Body of pancreas (tissue), 4 donors: Measurements from ENCODE around the gene TOP1. TPM values are rescaled to one million over a fixed set of nuclear protein-coding genes. Genes with fewer than 3 reads are reported as not detected.

ENCODE experiments used
- ATAC-seq: fragments of 150-250 bp; one replicate; pipeline ENCODE4 v1.9.1; 2016
- DNase-seq, 4 donors: peaks; one replicate each; pipeline ENCODE4 v3.0.0-alpha.2; 2019
- H3K27ac ChIP-seq, 4 donors: fragments of 200-600 bp; sonication (generic); 1 replicate in 3 of 4; 2 replicates in 1 of 4; pipeline versions ENCODE4 v1.5.1 to v1.6.1; 2016 to 2019; ENCODE audit warnings: mild to moderate bottlenecking in 1 of 4, mixed read lengths in 1 of 4, moderate library complexity in 1 of 4
- H3K27me3 ChIP-seq, 2 donors: fragments of 200-600 bp; sonication (generic); one replicate each; pipeline ENCODE4 v1.6.0; 2016; ENCODE audit warnings: mild to moderate bottlenecking in 1 of 2
- H3K36me3 ChIP-seq, 2 donors: fragments of 200-600 bp; sonication (generic); replicated peaks in 1 of 2; 2 replicates each; pipeline ENCODE4 v1.5.1; 2016; ENCODE audit warnings: low read depth in 2 of 2; ENCODE audit not compliant: insufficient read depth in 1 of 2
- H3K4me1 ChIP-seq: fragments of 200-600 bp; sonication (generic); one replicate; pipeline ENCODE4 v1.6.0; 2016
- H3K4me3 ChIP-seq, 2 donors: fragments of 200-600 bp; sonication (generic); 1 replicate in 1 of 2; 2 replicates in 1 of 2; pipeline ENCODE4 v1.5.1; 2016 to 2019
- H3K9me3 ChIP-seq, 3 donors: fragments of 200-600 bp; sonication (generic); 1 replicate in 2 of 3; 2 replicates in 1 of 3; pipeline ENCODE4 v1.5.1; 2016
- CTCF ChIP-seq, 7 experiments: fragments of 450-650 bp in 4 of 7; fragments of 200-600 bp in 3 of 7; sonication (generic) in 3 of 7; IDR thresholded peaks; one replicate each; pipeline ENCODE4 v1.5.1; 2016 to 2019; ENCODE audit warnings: antibody characterized with exemption in 7 of 7
- POLR2A ChIP-seq, 3 donors: fragments of 450-650 bp; IDR thresholded peaks; one replicate each; pipeline ENCODE4 v1.6.1; 2016; ENCODE audit warnings: antibody characterized with exemption in 3 of 3, mild to moderate bottlenecking in 2 of 3
- WGBS, 2 donors: methylation state at CpG; one replicate each; pipeline ENCODE4 v1.1.5; 2017; 5-methylcytosine and 5-hydroxymethylcytosine counted together
- intact Hi-C: fragments of 100-400 bp; cut with DNase I; formaldehyde crosslinking; loops from one replicate; pipeline ENCODE4 v1.15.1; 2023
- total RNA-seq, 2 donors: library from RNA; depleted of rRNA; stranded (reverse); fragments of >200 nt; gene quantifications; one replicate each; pipeline ENCODE4 v1.1.0, GENCODE V29; 2016

TOP1 gene
- total RNA-seq, 2 donors from 2014 or later, result 12.2 to 18.5 TPM

GRCh38 chr20:41161886-41162285 lies 133.3 kb downstream of the TOP1 start:
- H3K27ac ChIP-seq, result no peak overlapping the region

GRCh38 chr20:41162396-41162795 lies 133.8 kb downstream of the TOP1 start:
- H3K4me3 ChIP-seq, result no peak overlapping the region
- ATAC-seq, result no peak
- H3K4me1 ChIP-seq, result peaks cover 5% of the 10 kb centered on the region
- no peak for DNase-seq
- H3K9me3 ChIP-seq, result no peaks in the 10 kb centered on the region
- H3K27me3 ChIP-seq, result no peaks in the 10 kb centered on the region
- no peak for TF ChIP-seq CTCF (IDR thresholded peaks at IDR 0.05)
- no peak for TF ChIP-seq POLR2A (IDR thresholded peaks at IDR 0.05)
- intact Hi-C loops, result no loop called here
- H3K27ac ChIP-seq, result no peak overlapping the region
- H3K36me3 ChIP-seq, result peaks cover 9 to 21% of the 10 kb centered on the region in 2 donors
- WGBS, 2 donors, result 93 to 94% methylated on average over 5 to 11 of the region's 11 CpGs

More at GRCh38 chr20:41161886-41162285, 133.3 kb downstream of the TOP1 start:
- Histone ChIP-seq H3K4me1 (peaks cover 7% of the 10 kb centered on the region), H3K9me3 (no peaks in the 10 kb centered on the region), H3K36me3 (peaks cover 9 to 21% of the 10 kb centered on the region in 2 donors), H3K27me3 (no peaks in the 10 kb centered on the region), H3K4me3 (no peak overlapping the region)
- no peak for ATAC-seq
- no peak for DNase-seq
- TF ChIP-seq POLR2A (IDR thresholded peaks at IDR 0.05) (no peak), CTCF (IDR thresholded peaks at IDR 0.05) (no peak)
- intact Hi-C loops, result no loop called here
- 25 to 29% methylated on average over 1 of the region's 1 CpG for WGBS, 2 donors

GRCh38 chr20:41163821-41164220 lies 135.2 kb downstream of the TOP1 start:
- intact Hi-C loops, result no loop called here
- TF ChIP-seq POLR2A (IDR thresholded peaks at IDR 0.05) (no peak), CTCF (IDR thresholded peaks at IDR 0.05) (no peak)
- ATAC-seq, result no peak
- no peak for DNase-seq
- Histone ChIP-seq H3K9me3 (no peaks in the 10 kb centered on the region), H3K4me1 (no peaks in the 10 kb centered on the region), H3K4me3 (no peak overlapping the region), H3K27me3 (no peaks in the 10 kb centered on the region), H3K27ac (no peak overlapping the region), H3K36me3 (peaks cover 9 to 21% of the 10 kb centered on the region in 2 donors)
- WGBS, 2 donors, result 93 to 94% methylated on average over 10 to 11 of the region's 11 CpGs

GRCh38 chr20:41165001-41165882 lies 136.6 kb downstream of the TOP1 start:
- H3K27ac ChIP-seq, result no peak overlapping the region
- 89 to 90% methylated on average over 16 to 24 of the region's 24 CpGs for WGBS, 2 donors
- no peak overlapping the region for H3K4me3 ChIP-seq
- H3K4me1 ChIP-seq, result no peaks in the 10 kb centered on the region
- H3K36me3 ChIP-seq, result peaks cover 9 to 21% of the 10 kb centered on the region in 2 donors
- DNase-seq (no peak), ATAC-seq (no peak)
- no peak for TF ChIP-seq POLR2A (IDR thresholded peaks at IDR 0.05)
- TF ChIP-seq CTCF (IDR thresholded peaks at IDR 0.05), result no peak
- intact Hi-C loops, result no loop called here
- H3K27me3 ChIP-seq, result no peaks in the 10 kb centered on the region
- no peaks in the 10 kb centered on the region for H3K9me3 ChIP-seq
